Nephron (organoid): ENCODE measurements around the gene TRUB1.

Experiments used
- H3K27ac Mint-ChIP-seq, 3 experiments: 2 replicates each; pipeline ENCODE4 v1.8.0; 2020; ENCODE audit warnings: mixed read lengths in 3 of 3, mild to moderate bottlenecking in 2 of 3, moderate library complexity in 1 of 3
- H3K27me3 Mint-ChIP-seq: 2 replicates; pipeline ENCODE4 v1.8.0; 2021; ENCODE audit warnings: low read depth, mild to moderate bottlenecking, moderate library complexity, mixed read lengths
- H3K36me3 Mint-ChIP-seq: 2 replicates; pipeline ENCODE4 v1.8.0; 2020; ENCODE audit warnings: low read depth, mixed read lengths
- H3K4me1 Mint-ChIP-seq: 2 replicates; pipeline ENCODE4 v1.8.0; 2020; ENCODE audit warnings: mixed read lengths
- H3K4me3 Mint-ChIP-seq, 3 experiments: 2 replicates each; pipeline ENCODE4 v1.8.0; 2020; ENCODE audit warnings: mild to moderate bottlenecking in 3 of 3, mixed read lengths in 3 of 3, moderate library complexity in 2 of 3
- H3K9me3 Mint-ChIP-seq: 2 replicates; pipeline ENCODE4 v1.8.0; 2020; ENCODE audit warnings: mixed read lengths
- CTCF ChIP-seq, 3 experiments: fragments of 200-600 bp; sonication (generic); IDR thresholded peaks; one replicate each; pipeline ENCODE4 v1.5.0; 2021; ENCODE audit warnings: antibody characterized with exemption in 3 of 3; ENCODE audit not compliant: unreplicated experiment in 3 of 3

Gene TRUB1

GRCh38 chr10:114938856-114939193 is 830 bp downstream of the TRUB1 start:
- no peaks in the 10 kb centered on the region for H3K27me3 Mint-ChIP-seq
- H3K4me1 Mint-ChIP-seq, result peaks cover 29% of the 10 kb centered on the region
- no peaks in the 10 kb centered on the region for H3K9me3 Mint-ChIP-seq
- H3K36me3 Mint-ChIP-seq, result peaks cover 17% of the 10 kb centered on the region
- no peak for TF ChIP-seq CTCF (IDR thresholded peaks at IDR 0.05; ENCODE audit: unreplicated experiment in 3 of 3)
- peak overlapping the region; percentile 98 to 99 (median 99) for H3K4me3 Mint-ChIP-seq
- H3K27ac Mint-ChIP-seq, result peak overlapping the region; percentile 85 to 97 (median 96)

- Mint-ChIP-seq H3K4me1 (peaks cover 29% of the 10 kb centered on the region), H3K36me3 (peaks cover 31% of the 10 kb centered on the region), H3K27ac (peak overlapping the region in 1 of 3 experiments; percentile 42), H3K4me3 (peak overlapping the region; percentile 26 to 86 (median 70)), H3K9me3 (no peaks in the 10 kb centered on the region), H3K27me3 (no peaks in the 10 kb centered on the region)
- TF ChIP-seq CTCF (IDR thresholded peaks at IDR 0.05; ENCODE audit: unreplicated experiment in 3 of 3), result no peak
Measured at GRCh38 chr10:114940735-114941134, 2.7 kb downstream of the TRUB1 start.

DNA sequence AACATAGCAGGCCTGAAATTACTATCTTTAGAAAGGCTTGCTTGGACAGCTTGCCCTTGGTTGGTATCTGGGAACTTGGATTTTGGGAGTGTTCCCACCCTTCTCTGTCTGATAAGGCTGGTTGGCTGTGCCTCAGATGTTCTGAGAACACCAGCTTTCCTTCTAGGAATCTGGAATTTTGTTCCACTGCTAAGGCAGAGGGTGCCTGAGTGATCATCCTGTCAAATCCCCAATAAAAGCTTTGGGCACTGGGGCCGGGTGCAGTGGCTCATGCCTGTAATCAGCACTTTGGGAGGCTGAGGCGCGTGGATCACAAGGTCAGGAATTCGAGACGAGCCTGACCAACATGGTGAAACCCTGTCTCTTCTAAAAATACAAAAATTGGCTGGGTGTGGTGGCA is 5.0 kb downstream of the TRUB1 start:
- no peak overlapping the region for H3K4me3 Mint-ChIP-seq
- H3K27ac Mint-ChIP-seq, result no peak overlapping the region
- no peak for TF ChIP-seq CTCF (IDR thresholded peaks at IDR 0.05; ENCODE audit: unreplicated experiment in 3 of 3)
- no peaks in the 10 kb centered on the region for H3K9me3 Mint-ChIP-seq
- peaks cover 29% of the 10 kb centered on the region for H3K4me1 Mint-ChIP-seq
- H3K27me3 Mint-ChIP-seq, result no peaks in the 10 kb centered on the region
- peaks cover 47% of the 10 kb centered on the region for H3K36me3 Mint-ChIP-seq

GRCh38 chr10:114953047-114953446 is 15.1 kb downstream of the TRUB1 start:
- Mint-ChIP-seq H3K27me3 (no peaks in the 10 kb centered on the region), H3K9me3 (no peaks in the 10 kb centered on the region), H3K27ac (no peak overlapping the region), H3K4me3 (no peak overlapping the region), H3K4me1 (peaks cover 12% of the 10 kb centered on the region), H3K36me3 (peaks cover 60% of the 10 kb centered on the region)
- TF ChIP-seq CTCF (IDR thresholded peaks at IDR 0.05; ENCODE audit: unreplicated experiment in 3 of 3), result no peak

DNA sequence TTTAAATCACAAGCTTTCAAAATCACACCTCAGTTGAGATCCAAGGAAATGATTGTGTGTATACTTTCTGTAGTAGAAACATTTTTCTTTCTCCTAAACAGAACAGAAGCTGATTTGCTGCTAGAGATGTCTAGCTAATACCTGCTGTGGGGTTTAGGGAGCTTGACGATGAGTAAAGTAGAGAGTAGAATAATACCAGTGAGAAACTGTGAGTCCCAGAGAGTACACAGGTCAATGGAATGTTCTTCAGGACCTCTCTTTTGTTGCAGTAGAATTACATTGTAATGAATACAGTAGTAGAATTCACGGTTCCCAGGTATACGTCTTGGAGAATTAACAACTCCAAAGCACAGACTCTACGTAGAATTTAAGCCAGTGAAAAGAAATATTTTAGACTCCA is 18.0 kb downstream of the TRUB1 start:
- no peak for TF ChIP-seq CTCF (IDR thresholded peaks at IDR 0.05; ENCODE audit: unreplicated experiment in 3 of 3)
- Mint-ChIP-seq H3K27me3 (no peaks in the 10 kb centered on the region), H3K4me3 (no peak overlapping the region), H3K9me3 (no peaks in the 10 kb centered on the region), H3K36me3 (peaks cover 48% of the 10 kb centered on the region), H3K4me1 (peaks cover 12% of the 10 kb centered on the region), H3K27ac (no peak overlapping the region)

GRCh38 chr10:114956466-114956865 is 18.5 kb downstream of the TRUB1 start:
- H3K4me3 Mint-ChIP-seq, result no peak overlapping the region
- H3K27ac Mint-ChIP-seq, result no peak overlapping the region
- H3K4me1 Mint-ChIP-seq, result peaks cover 12% of the 10 kb centered on the region
- TF ChIP-seq CTCF (IDR thresholded peaks at IDR 0.05; ENCODE audit: unreplicated experiment in 3 of 3), result no peak
- H3K27me3 Mint-ChIP-seq, result no peaks in the 10 kb centered on the region
- peaks cover 52% of the 10 kb centered on the region for H3K36me3 Mint-ChIP-seq
- no peaks in the 10 kb centered on the region for H3K9me3 Mint-ChIP-seq
